PC-3 (cell line): Measurements from ENCODE around the gene SLC10A7.

ENCODE experiments used
- CTCF ChIP-seq: fragments of 300-600 bp; sonication (generic); conservative IDR thresholded peaks from 2 replicates; pipeline ENCODE4 v1.5.1; 2017; ENCODE audit warnings: antibody characterized with exemption, low read depth, mild to moderate bottlenecking, low read length
- EZH2 ChIP-seq: fragments of 300-600 bp; sonication (generic); IDR thresholded peaks from one replicate; pipeline ENCODE4 v1.6.1; 2017; ENCODE audit warnings: antibody characterized with exemption, mild to moderate bottlenecking, low read length; ENCODE audit not compliant: unreplicated experiment

GRCh38 chr4:146335763-146336409 lies 185.9 kb downstream of the SLC10A7 start:
- TF ChIP-seq CTCF (no peak), EZH2 (no peak)
